A673 (cell line): Measurements from ENCODE around the gene CDK19. TPM values are rescaled to one million over a fixed set of nuclear protein-coding genes. Genes with fewer than 3 reads are reported as not detected.

Source experiments
- BruUV-seq: library from RNA; stranded (reverse); fragments of 400-500 nt; replicated peaks from 2 replicates; lab custom pipeline; 2021; lab: Mats Ljungman, UMichigan
- CTCF ChIA-PET: fragments of 300-600 bp; sonication (Branson Sonifier 250); formaldehyde crosslinking; loops from one replicate; lab custom pipeline; 2022; ENCODE audit warnings: antibody characterized with exemption; lab: Charles Lee
- POLR2A ChIA-PET: fragments of 300-600 bp; sonication (Branson Sonifier 250); formaldehyde crosslinking; loops from one replicate; lab custom pipeline; 2022; ENCODE audit warnings: antibody characterized with exemption; ENCODE audit not compliant: low non-redundant PET; lab: Charles Lee
- DNase-seq: peaks from one replicate; pipeline ENCODE4 v3.0.0-alpha.2; 2015; ENCODE audit warnings: low spot score
- H3K27ac ChIP-seq: fragments of 200-600 bp; sonication (generic); 2 replicates; pipeline ENCODE4 v1.5.1; 2016; ENCODE audit warnings: mixed run types, low read depth, mild to moderate bottlenecking, mixed read lengths, antibody characterized with exemption, low read length; ENCODE audit not compliant: poor library complexity, severe bottlenecking
- H3K27me3 ChIP-seq: fragments of 200-600 bp; sonication (generic); replicated peaks from 2 replicates; pipeline ENCODE4 v1.6.1; 2017; ENCODE audit warnings: mixed run types, low read depth, mild to moderate bottlenecking, mixed read lengths, antibody characterized with exemption, low read length; ENCODE audit not compliant: insufficient read depth, poor library complexity
- H3K36me3 ChIP-seq: fragments of 200-600 bp; sonication (generic); 2 replicates; pipeline ENCODE4 v1.6.1; 2016; ENCODE audit warnings: mixed run types, mild to moderate bottlenecking, mixed read lengths, antibody characterized with exemption, low read length; ENCODE audit not compliant: insufficient read depth, poor library complexity, severe bottlenecking
- H3K4me1 ChIP-seq: fragments of 200-600 bp; sonication (generic); 2 replicates; pipeline ENCODE4 v1.6.1; 2017; ENCODE audit warnings: mixed run types, mild to moderate bottlenecking, mixed read lengths, antibody characterized with exemption, low read length; ENCODE audit not compliant: insufficient read depth, poor library complexity, severe bottlenecking
- H3K4me3 ChIP-seq: fragments of 200-600 bp; sonication (generic); 2 replicates; pipeline ENCODE4 v1.5.1; 2016; ENCODE audit warnings: low read depth, mixed run types, mild to moderate bottlenecking, mixed read lengths, low read length; ENCODE audit not compliant: poor library complexity, severe bottlenecking
- H3K9me3 ChIP-seq: fragments of 200-600 bp; sonication (generic); 2 replicates; pipeline ENCODE4 v1.6.1; 2016; ENCODE audit warnings: mixed run types, low read depth, mild to moderate bottlenecking, mixed read lengths, antibody characterized with exemption, low read length; ENCODE audit not compliant: poor library complexity, severe bottlenecking
- EZH2 ChIP-seq: fragments of 200-600 bp; sonication (generic); IDR thresholded peaks from 2 replicates; pipeline ENCODE4 v1.6.1; 2017; ENCODE audit warnings: borderline replicate concordance, low read depth, mild to moderate bottlenecking, mixed read lengths, antibody characterized with exemption, low read length; ENCODE audit not compliant: poor library complexity, severe bottlenecking
- intact Hi-C: fragments of 100-400 bp; cut with micrococcal nuclease; formaldehyde crosslinking; loops from one replicate; pipeline ENCODE4 v1.10.0; 2022; ENCODE audit not compliant: unreplicated experiment
- total RNA-seq: library from RNA; stranded (reverse); gene quantifications from 2 replicates; pipeline ENCODE4 v1.2.3, GENCODE V29; 2021
- TF ChIP-seq, protein P1 (sequence below): fragments of 300-800, 200-600 bp; sonication (generic); conservative IDR thresholded peaks from 2 replicates; pipeline ENCODE4 v1.5.1; 2017; ENCODE audit warnings: low read depth, mild to moderate bottlenecking, antibody characterized with exemption, low read length, moderate library complexity, mixed read lengths

The CDK19 gene
- total RNA-seq, 1 experiment from 2014 or later = 23.7 TPM

DNA sequence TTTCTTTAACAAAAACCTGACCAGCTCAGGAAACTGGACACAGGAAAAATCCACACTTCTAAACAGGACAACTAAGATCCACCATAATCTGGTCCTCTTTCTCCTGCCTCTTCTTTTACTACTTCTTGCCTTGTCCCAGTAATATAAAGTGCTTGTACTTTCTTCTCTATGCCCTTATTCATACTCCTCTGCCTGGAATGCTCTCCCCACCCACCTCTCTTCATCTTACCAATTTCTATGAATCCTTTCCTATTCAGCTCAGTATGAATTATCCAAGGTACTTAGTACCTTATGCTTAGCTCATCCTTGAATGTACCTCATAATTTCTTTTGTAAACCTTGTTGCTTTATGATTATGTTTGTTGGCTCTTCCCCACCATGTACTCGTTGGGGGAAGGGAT, 159.4 kb downstream of the CDK19 start:
- ChIA-PET CTCF (no interaction called here), POLR2A (no interaction called here)
- Histone ChIP-seq H3K36me3 (no peaks in the 10 kb centered on the region), H3K27ac (no peak overlapping the region), H3K4me1 (no peaks in the 10 kb centered on the region), H3K9me3 (no peaks in the 10 kb centered on the region), H3K4me3 (no peak overlapping the region), H3K27me3 (no peaks in the 10 kb centered on the region)
- TF ChIP-seq, protein P1, sequence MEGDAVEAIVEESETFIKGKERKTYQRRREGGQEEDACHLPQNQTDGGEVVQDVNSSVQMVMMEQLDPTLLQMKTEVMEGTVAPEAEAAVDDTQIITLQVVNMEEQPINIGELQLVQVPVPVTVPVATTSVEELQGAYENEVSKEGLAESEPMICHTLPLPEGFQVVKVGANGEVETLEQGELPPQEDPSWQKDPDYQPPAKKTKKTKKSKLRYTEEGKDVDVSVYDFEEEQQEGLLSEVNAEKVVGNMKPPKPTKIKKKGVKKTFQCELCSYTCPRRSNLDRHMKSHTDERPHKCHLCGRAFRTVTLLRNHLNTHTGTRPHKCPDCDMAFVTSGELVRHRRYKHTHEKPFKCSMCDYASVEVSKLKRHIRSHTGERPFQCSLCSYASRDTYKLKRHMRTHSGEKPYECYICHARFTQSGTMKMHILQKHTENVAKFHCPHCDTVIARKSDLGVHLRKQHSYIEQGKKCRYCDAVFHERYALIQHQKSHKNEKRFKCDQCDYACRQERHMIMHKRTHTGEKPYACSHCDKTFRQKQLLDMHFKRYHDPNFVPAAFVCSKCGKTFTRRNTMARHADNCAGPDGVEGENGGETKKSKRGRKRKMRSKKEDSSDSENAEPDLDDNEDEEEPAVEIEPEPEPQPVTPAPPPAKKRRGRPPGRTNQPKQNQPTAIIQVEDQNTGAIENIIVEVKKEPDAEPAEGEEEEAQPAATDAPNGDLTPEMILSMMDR = no peak
- TF ChIP-seq EZH2 = no peak
- DNase-seq = no peak
- BruUV-seq = no TSS peak
- intact Hi-C loops = no loop called here

DNA sequence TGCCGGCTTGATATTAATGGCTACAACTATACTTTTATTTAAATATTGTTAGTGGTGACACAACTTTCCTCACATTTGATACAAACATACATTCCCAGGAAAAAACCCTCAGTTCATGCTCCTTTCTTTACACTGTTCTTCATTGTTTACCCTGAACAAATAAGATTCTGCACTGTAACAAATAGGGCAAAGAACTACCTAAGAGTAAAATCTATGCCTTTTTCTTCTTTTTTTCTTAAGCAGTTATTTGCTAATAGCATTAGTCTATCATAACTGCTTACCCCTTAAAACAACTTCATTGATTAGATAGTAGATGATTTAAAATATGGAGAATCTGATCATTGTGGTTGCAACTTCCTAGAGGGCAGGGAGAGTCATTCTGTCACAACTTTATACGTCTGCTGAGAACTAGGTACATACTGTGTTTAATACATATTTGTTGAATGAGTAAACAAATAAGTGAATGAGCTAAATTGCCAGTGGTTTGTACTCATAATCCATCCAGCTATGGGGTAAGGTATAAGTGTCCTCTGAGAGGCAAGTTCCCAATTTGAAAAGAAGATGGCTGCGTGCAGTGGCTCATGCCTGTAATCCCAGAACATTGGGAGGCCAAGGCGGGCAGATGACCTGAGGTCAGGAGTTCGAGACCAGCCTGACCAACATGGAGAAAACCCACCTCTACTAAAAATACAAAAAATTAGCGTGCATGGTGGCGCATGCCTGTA, 161.0 kb downstream of the CDK19 start:
- ChIA-PET CTCF (no interaction called here), POLR2A (no interaction called here)
- no peaks in the 10 kb centered on the region for H3K9me3 ChIP-seq

DNA sequence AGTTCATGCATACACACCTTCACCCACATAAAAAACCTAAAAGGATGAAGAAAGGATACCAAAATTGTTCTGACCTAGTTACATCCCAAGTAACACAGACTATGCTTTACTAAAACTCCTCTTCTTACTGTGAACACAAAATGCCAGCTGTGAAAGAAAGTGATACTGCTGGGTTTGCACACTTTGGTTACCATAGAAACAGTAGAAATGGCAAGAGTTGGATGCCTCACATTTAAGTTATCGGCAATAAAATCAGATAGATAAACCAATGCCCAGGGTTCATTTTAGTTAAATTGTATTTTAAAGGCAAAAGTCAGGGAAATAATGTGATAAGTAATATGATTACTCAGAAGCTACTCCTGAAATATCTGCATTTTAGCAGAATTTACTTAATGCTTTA, 161.9 kb downstream of the CDK19 start:
- intact Hi-C loops = no loop called here
- no peak overlapping the region for H3K27ac ChIP-seq
- DNase-seq = no peak
- H3K4me1 ChIP-seq = no peaks in the 10 kb centered on the region
- ChIA-PET POLR2A (interaction anchor here (0.6 kb wide), 1 partner anchor 11 kb away, joined by 3 read pairs; no protein-coding TSS in a partner anchor), CTCF (no interaction called here)
- TF ChIP-seq, protein P1 = no peak
- TF ChIP-seq EZH2 = no peak
- no peaks in the 10 kb centered on the region for H3K27me3 ChIP-seq
- H3K4me3 ChIP-seq = no peak overlapping the region
- BruUV-seq = no TSS peak
- no peaks in the 10 kb centered on the region for H3K36me3 ChIP-seq
- H3K9me3 ChIP-seq = no peaks in the 10 kb centered on the region

More for the DNA sequence above, 161.0 kb downstream of the CDK19 start:
- Histone ChIP-seq H3K27ac (no peak overlapping the region), H3K4me3 (no peak overlapping the region), H3K4me1 (no peaks in the 10 kb centered on the region), H3K27me3 (no peaks in the 10 kb centered on the region), H3K36me3 (no peaks in the 10 kb centered on the region)
- TF ChIP-seq, protein P1 = no peak
- TF ChIP-seq EZH2 = no peak
- no peak for DNase-seq
- intact Hi-C loops = no loop called here
- BruUV-seq = no TSS peak
